ENCODE results near the gene BRMS1.
A peak's percentile ranks its signal among the peaks of the same experiment; 100 is the strongest.

The BRMS1 gene

GRCh38 chr11:66365711-66366619, 21.1 kb upstream of the BRMS1 start:
- no peak for DNase-seq (ENCODE audit: low read depth, low spot score)
- in situ Hi-C loops (cut with HindIII; ENCODE audit: low sequenced_read_pairs): no loop called here
- TF ChIP-seq CTCF (IDR thresholded peaks at IDR 0.05; ENCODE audit: low read depth, low read length): no peak
- no peak overlapping the region for H3K4me3 ChIP-seq (ENCODE audit: low read depth, low read length)

- no peak for DNase-seq (ENCODE audit: low read depth, low spot score)
- in situ Hi-C loops (cut with HindIII; ENCODE audit: low sequenced_read_pairs): no loop called here
- no peak overlapping the region for H3K4me3 ChIP-seq (ENCODE audit: low read depth, low read length)
- no peak for TF ChIP-seq CTCF (IDR thresholded peaks at IDR 0.05; ENCODE audit: low read depth, low read length)
Observed at GRCh38 chr11:66365166-66365565, 20.3 kb upstream of the BRMS1 start.

GRCh38 chr11:66363805-66364535, 19.1 kb upstream of the BRMS1 start:
- no peak overlapping the region for H3K4me3 ChIP-seq (ENCODE audit: low read depth, low read length)
- DNase-seq (ENCODE audit: low read depth, low spot score): no peak
- peak; percentile 83 for TF ChIP-seq CTCF (IDR thresholded peaks at IDR 0.05; ENCODE audit: low read depth, low read length)
- in situ Hi-C loops (cut with HindIII; ENCODE audit: low sequenced_read_pairs): no loop called here

GRCh38 chr11:66363187-66363601, 18.3 kb upstream of the BRMS1 start:
- H3K4me3 ChIP-seq (ENCODE audit: low read depth, low read length): no peak overlapping the region
- in situ Hi-C loops (cut with HindIII; ENCODE audit: low sequenced_read_pairs): no loop called here
- TF ChIP-seq CTCF (IDR thresholded peaks at IDR 0.05; ENCODE audit: low read depth, low read length): no peak
- no peak for DNase-seq (ENCODE audit: low read depth, low spot score)

GRCh38 chr11:66362481-66363147, 17.7 kb upstream of the BRMS1 start:
- in situ Hi-C loops (cut with HindIII; ENCODE audit: low sequenced_read_pairs): no loop called here
- H3K4me3 ChIP-seq (ENCODE audit: low read depth, low read length): no peak overlapping the region
- TF ChIP-seq CTCF (IDR thresholded peaks at IDR 0.05; ENCODE audit: low read depth, low read length): no peak
- no peak for DNase-seq (ENCODE audit: low read depth, low spot score)

- no peak for DNase-seq (ENCODE audit: low read depth, low spot score)
- TF ChIP-seq CTCF (IDR thresholded peaks at IDR 0.05; ENCODE audit: low read depth, low read length): no peak
- in situ Hi-C loops (cut with HindIII; ENCODE audit: low sequenced_read_pairs): no loop called here
- no peak overlapping the region for H3K4me3 ChIP-seq (ENCODE audit: low read depth, low read length)
Observed at GRCh38 chr11:66361502-66361941, 16.6 kb upstream of the BRMS1 start.
